Measurements from ENCODE around the gene FHAD1.

Gene FHAD1

GRCh38 chr1:15245593-15246360, 1.2 kb upstream of the FHAD1 start:
- Histone ChIP-seq H3K4me1 (ENCODE audit: low read length) (peaks cover 24% of the 10 kb centered on the region), H3K4me2 (ENCODE audit: low read depth, low read length) (no peak overlapping the region)
- no peak for TF ChIP-seq EZH2 (optimal IDR thresholded peaks at IDR 0.05; ENCODE audit: low read depth, low read length)
- TF ChIP-seq CTCF (IDR thresholded peaks at IDR 0.05; ENCODE audit: low read length), result no peak
- TF ChIP-seq EZH2phosphoT487 (IDR thresholded peaks at IDR 0.05; ENCODE audit: low read length), result no peak

GRCh38 chr1:15248216-15248615, 1.2 kb downstream of the FHAD1 start:
- no peak overlapping the region for H3K9ac ChIP-seq (ENCODE audit: low read length)
- H3F3A ChIP-seq (ENCODE audit: insufficient read depth, low read length), result peaks cover 28% of the 10 kb centered on the region
- H3K9me3 ChIP-seq (replicated peaks; ENCODE audit: insufficient read depth, low read length), result no peaks in the 10 kb centered on the region
- no peak overlapping the region for H3K4me3 ChIP-seq (ENCODE audit: low read length)
- H2AFZ ChIP-seq (ENCODE audit: low read length), result no peak overlapping the region
- no peaks in the 10 kb centered on the region for H3K36me3 ChIP-seq (replicated peaks; ENCODE audit: insufficient read depth, low read length)
- no peaks in the 10 kb centered on the region for H3K79me2 ChIP-seq (ENCODE audit: low read length)
- no peaks in the 10 kb centered on the region for H3K9me2 ChIP-seq (replicated peaks; ENCODE audit: insufficient read depth, low read length)
- peaks cover 32% of the 10 kb centered on the region for H3K4me1 ChIP-seq (ENCODE audit: low read length)
- no peaks in the 10 kb centered on the region for H4K20me1 ChIP-seq (ENCODE audit: insufficient read depth, low read length)
- DNase-seq, result no peak
- H3K27ac ChIP-seq (ENCODE audit: low read length), result peak overlapping the region; percentile 78; the same call in 1 of the 2 replicates
- peak overlapping the region; percentile 86; the same call in 1 of the 2 replicates for H3K4me2 ChIP-seq (ENCODE audit: low read depth, low read length)
- TF ChIP-seq EZH2 (optimal IDR thresholded peaks at IDR 0.05; ENCODE audit: low read depth, low read length) (no peak), EZH2phosphoT487 (IDR thresholded peaks at IDR 0.05; ENCODE audit: low read length) (no peak), CTCF (IDR thresholded peaks at IDR 0.05; ENCODE audit: low read length) (no peak)
- peaks cover 34% of the 10 kb centered on the region for H3K27me3 ChIP-seq (replicated peaks; ENCODE audit: insufficient read depth, low read length)

More at GRCh38 chr1:15245593-15246360, 1.2 kb upstream of the FHAD1 start:
- Histone ChIP-seq H4K20me1 (ENCODE audit: insufficient read depth, low read length) (no peaks in the 10 kb centered on the region), H3K79me2 (ENCODE audit: low read length) (no peaks in the 10 kb centered on the region), H3K27me3 (replicated peaks; ENCODE audit: insufficient read depth, low read length) (peaks cover 13% of the 10 kb centered on the region), H3K27ac (ENCODE audit: low read length) (no peak overlapping the region), H3K36me3 (replicated peaks; ENCODE audit: insufficient read depth, low read length) (no peaks in the 10 kb centered on the region), H3K9me2 (replicated peaks; ENCODE audit: insufficient read depth, low read length) (no peaks in the 10 kb centered on the region), H3F3A (ENCODE audit: insufficient read depth, low read length) (peaks cover 22% of the 10 kb centered on the region), H2AFZ (ENCODE audit: low read length) (no peak overlapping the region), H3K4me3 (ENCODE audit: low read length) (no peak overlapping the region), H3K9me3 (replicated peaks; ENCODE audit: insufficient read depth, low read length) (no peaks in the 10 kb centered on the region), H3K9ac (ENCODE audit: low read length) (no peak overlapping the region)
- no peak for DNase-seq

- Histone ChIP-seq H3K4me3 (ENCODE audit: low read length) (peak overlapping the region; percentile 20; the same call in 1 of the 2 replicates), H3K27me3 (replicated peaks; ENCODE audit: insufficient read depth, low read length) (peaks cover 43% of the 10 kb centered on the region), H3K9me3 (replicated peaks; ENCODE audit: insufficient read depth, low read length) (no peaks in the 10 kb centered on the region), H3K4me2 (ENCODE audit: low read depth, low read length) (peak overlapping the region; percentile 86), H3F3A (ENCODE audit: insufficient read depth, low read length) (peaks cover 28% of the 10 kb centered on the region), H3K9ac (ENCODE audit: low read length) (peak overlapping the region; percentile 49), H3K79me2 (ENCODE audit: low read length) (no peaks in the 10 kb centered on the region), H2AFZ (ENCODE audit: low read length) (peak overlapping the region; percentile 30; the same call in 1 of the 2 replicates), H3K9me2 (replicated peaks; ENCODE audit: insufficient read depth, low read length) (no peaks in the 10 kb centered on the region), H3K36me3 (replicated peaks; ENCODE audit: insufficient read depth, low read length) (no peaks in the 10 kb centered on the region), H3K4me1 (ENCODE audit: low read length) (peaks cover 36% of the 10 kb centered on the region), H3K27ac (ENCODE audit: low read length) (peak overlapping the region; percentile 78), H4K20me1 (ENCODE audit: insufficient read depth, low read length) (no peaks in the 10 kb centered on the region)
- TF ChIP-seq CTCF (IDR thresholded peaks at IDR 0.05; ENCODE audit: low read length) (no peak), EZH2phosphoT487 (IDR thresholded peaks at IDR 0.05; ENCODE audit: low read length) (no peak), EZH2 (optimal IDR thresholded peaks at IDR 0.05; ENCODE audit: low read depth, low read length) (no peak)
- DNase-seq, result peak; percentile 93
Measured at GRCh38 chr1:15249081-15249480, 2.1 kb downstream of the FHAD1 start.

Measured in MM.1S (cell line).